Liver (tissue), 9 donors: ENCODE data around the gene ZNF491. TPM values are rescaled to one million over a fixed set of nuclear protein-coding genes. Genes with fewer than 3 reads are reported as not detected.

ENCODE experiments used
- DNase-seq: peaks from one replicate; pipeline ENCODE4 v3.0.0-alpha.2; 2017; ENCODE audit warnings: low spot score
- H3K27ac ChIP-seq, 2 donors: one replicate each; pipeline ENCODE4 v1.7.0; 2013; ENCODE audit warnings: inconsistent platforms in 2 of 2, low read length in 2 of 2, control low read depth in 1 of 2, low read depth in 1 of 2, mild to moderate bottlenecking in 1 of 2
- H3K27me3 ChIP-seq, 4 donors: one replicate each; pipeline versions ENCODE4 v1.6.1 to v1.7.0; 2013; ENCODE audit warnings: low read length in 3 of 4, inconsistent platforms in 1 of 4, mild to moderate bottlenecking in 1 of 4, moderate library complexity in 1 of 4; ENCODE audit not compliant: control insufficient read depth in 4 of 4, insufficient read depth in 4 of 4
- H3K36me3 ChIP-seq, 4 donors: one replicate each; pipeline versions ENCODE4 v1.6.1 to v1.7.0; 2013; ENCODE audit warnings: low read length in 3 of 4, mild to moderate bottlenecking in 3 of 4, low read depth in 1 of 4, moderate library complexity in 1 of 4; ENCODE audit not compliant: control insufficient read depth in 4 of 4, insufficient read depth in 3 of 4
- H3K4me1 ChIP-seq, 4 donors: one replicate each; pipeline versions ENCODE4 v1.6.1 to v1.7.0; 2013; ENCODE audit warnings: low read length in 3 of 4, mild to moderate bottlenecking in 3 of 4, moderate library complexity in 1 of 4; ENCODE audit not compliant: control insufficient read depth in 4 of 4, insufficient read depth in 4 of 4
- H3K4me3 ChIP-seq, 3 donors: one replicate each; pipeline versions ENCODE4 v1.6.1 to v1.7.0; 2013; ENCODE audit warnings: low read length in 3 of 3, control low read depth in 1 of 3, low read depth in 1 of 3, mild to moderate bottlenecking in 1 of 3
- H3K9ac ChIP-seq, 2 donors: one replicate each; pipeline ENCODE4 v1.7.0; 2013; ENCODE audit warnings: low read length in 2 of 2, mild to moderate bottlenecking in 2 of 2, moderate library complexity in 2 of 2, control low read depth in 1 of 2, low read depth in 1 of 2
- H3K9me3 ChIP-seq, 4 donors: one replicate each; pipeline versions ENCODE4 v1.6.1 to v1.7.0; 2013; ENCODE audit warnings: low read length in 3 of 4; ENCODE audit not compliant: control insufficient read depth in 4 of 4
- EGR1 ChIP-seq, 2 donors: IDR thresholded peaks; 2 replicates each; pipeline ENCODE4 v1.6.1; 2016 to 2018; ENCODE audit warnings: antibody characterized with exemption in 2 of 2, low read depth in 2 of 2
- FOXA1 ChIP-seq: IDR thresholded peaks from 2 replicates; pipeline ENCODE4 v1.6.1; 2016; ENCODE audit warnings: antibody characterized with exemption
- FOXA2 ChIP-seq: IDR thresholded peaks from 2 replicates; pipeline ENCODE4 v1.6.1; 2016; ENCODE audit warnings: antibody characterized with exemption
- GABPA ChIP-seq, 2 donors: IDR thresholded peaks in 1 of 2; conservative IDR thresholded peaks in 1 of 2; 2 replicates each; pipeline ENCODE4 v1.6.1; 2016; ENCODE audit warnings: antibody characterized with exemption in 2 of 2, mild to moderate bottlenecking in 1 of 2, moderate library complexity in 1 of 2
- HNF4A ChIP-seq, 2 donors: conservative IDR thresholded peaks; 2 replicates each; pipeline ENCODE4 v1.6.1; 2016; ENCODE audit warnings: antibody characterized with exemption in 2 of 2, mild to moderate bottlenecking in 2 of 2
- HNF4G ChIP-seq: IDR thresholded peaks from 2 replicates; pipeline ENCODE4 v1.6.1; 2016; ENCODE audit warnings: antibody characterized with exemption
- JUND ChIP-seq, 2 donors: IDR thresholded peaks; 2 replicates each; pipeline ENCODE4 v1.6.1; 2016; ENCODE audit warnings: antibody characterized with exemption in 2 of 2
- NR2F2 ChIP-seq: IDR thresholded peaks from 2 replicates; pipeline ENCODE4 v1.6.1; 2016; ENCODE audit warnings: antibody characterized with exemption
- RAD21 ChIP-seq, 2 donors: IDR thresholded peaks; 2 replicates each; pipeline ENCODE4 v1.6.1; 2016; ENCODE audit warnings: antibody characterized with exemption in 2 of 2, mild to moderate bottlenecking in 2 of 2
- RXRA ChIP-seq, 2 donors: IDR thresholded peaks; 2 replicates each; pipeline ENCODE4 v1.6.1; 2017 to 2018; ENCODE audit warnings: antibody characterized with exemption in 2 of 2, mild to moderate bottlenecking in 1 of 2
- SP1 ChIP-seq: IDR thresholded peaks from 2 replicates; pipeline ENCODE4 v1.6.1; 2018; ENCODE audit warnings: antibody characterized with exemption, mild to moderate bottlenecking
- TAF1 ChIP-seq: conservative IDR thresholded peaks from 2 replicates; pipeline ENCODE4 v1.6.1; 2016; ENCODE audit warnings: antibody characterized with exemption, mild to moderate bottlenecking
- YY1 ChIP-seq: IDR thresholded peaks from 2 replicates; pipeline ENCODE4 v1.6.1; 2016; ENCODE audit warnings: antibody characterized with exemption, mild to moderate bottlenecking
- WGBS: extraction: QIAGEN DNeasy Blood & Tissue Kit; methylation state at CpG from one replicate; pipeline ENCODE4 v1.1.7; 2013; 5-methylcytosine and 5-hydroxymethylcytosine counted together
- polyA plus RNA-seq, 2 donors: library from polyadenylated mRNA; stranded (reverse) in 1 of 2; unstranded in 1 of 2; fragments of 200-250 nt in 1 of 2; fragments of >200 nt in 1 of 2; fragmentation: Nextera tagmentation in 1 of 2; extraction: Ambion mirVana in 1 of 2; gene quantifications; one replicate each; pipeline versions ENCODE4 v1.2.1 to v1.2.3, GENCODE V29; 2013 to 2015
- total RNA-seq, 2 donors: library from RNA; depleted of rRNA; stranded (reverse); fragments of >200 nt; gene quantifications; one replicate each; pipeline ENCODE4 v1.2.3, GENCODE V29; 2014
- TF ChIP-seq, protein P1 (sequence below): IDR thresholded peaks from 2 replicates; pipeline ENCODE4 v1.6.1; 2016; ENCODE audit warnings: antibody characterized with exemption
- TF ChIP-seq, protein P2 (sequence below): fragments of 150-350 bp; IDR thresholded peaks from 2 replicates; pipeline ENCODE4 v1.5.1; 2017; ENCODE audit warnings: improper control_type of control experiment, low read depth, low read length; ENCODE audit not compliant: missing input control
- TF ChIP-seq, protein P3 (sequence below): IDR thresholded peaks from 2 replicates; pipeline ENCODE4 v1.6.1; 2016; ENCODE audit warnings: antibody characterized with exemption
- donor health status: healthy.
- donor health status: healthy.
- donor health status: healthy.
- donor health status: healthy.
- donor health status: healthy.

ZNF491 gene
- total and polyA plus RNA-seq, 4 donors: 0.24 to 1.8 (median 0.75) TPM

DNA sequence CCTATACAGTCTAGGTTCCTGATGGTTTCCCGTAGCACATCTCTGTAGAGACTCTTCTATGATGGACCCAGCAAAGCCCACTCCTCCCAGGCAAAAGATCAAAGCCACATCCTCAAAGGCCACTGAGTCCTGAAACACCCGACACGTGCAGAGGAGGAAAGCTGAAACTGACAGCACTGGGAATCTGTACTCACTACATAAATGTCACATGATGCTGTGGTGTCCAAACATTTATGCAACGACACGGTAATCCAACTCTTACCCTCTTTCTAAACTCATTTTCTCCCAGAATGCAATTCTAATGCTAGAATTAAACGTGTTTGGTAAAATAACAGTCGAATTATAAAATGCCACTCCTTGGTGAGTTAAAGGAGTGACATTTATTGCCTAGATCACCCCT lies 38.5 kb upstream of the ZNF491 start:
- Histone ChIP-seq H3K9me3 (peaks cover 10 to 11% (median 11%) of the 10 kb centered on the region in 4 donors), H3K4me3 (no peak overlapping the region), H3K9ac (no peak overlapping the region), H3K36me3 (no peaks in the 10 kb centered on the region), H3K4me1 (no peaks in the 10 kb centered on the region), H3K27me3 (no peaks in the 10 kb centered on the region), H3K27ac (no peak overlapping the region)
- TF ChIP-seq, protein P1, sequence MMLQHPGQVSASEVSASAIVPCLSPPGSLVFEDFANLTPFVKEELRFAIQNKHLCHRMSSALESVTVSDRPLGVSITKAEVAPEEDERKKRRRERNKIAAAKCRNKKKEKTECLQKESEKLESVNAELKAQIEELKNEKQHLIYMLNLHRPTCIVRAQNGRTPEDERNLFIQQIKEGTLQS: no peak
- TF ChIP-seq TAF1 (no peak), JUND (IDR thresholded peaks at IDR 0.05) (no peak), HNF4G (no peak)
- TF ChIP-seq, protein P2, sequence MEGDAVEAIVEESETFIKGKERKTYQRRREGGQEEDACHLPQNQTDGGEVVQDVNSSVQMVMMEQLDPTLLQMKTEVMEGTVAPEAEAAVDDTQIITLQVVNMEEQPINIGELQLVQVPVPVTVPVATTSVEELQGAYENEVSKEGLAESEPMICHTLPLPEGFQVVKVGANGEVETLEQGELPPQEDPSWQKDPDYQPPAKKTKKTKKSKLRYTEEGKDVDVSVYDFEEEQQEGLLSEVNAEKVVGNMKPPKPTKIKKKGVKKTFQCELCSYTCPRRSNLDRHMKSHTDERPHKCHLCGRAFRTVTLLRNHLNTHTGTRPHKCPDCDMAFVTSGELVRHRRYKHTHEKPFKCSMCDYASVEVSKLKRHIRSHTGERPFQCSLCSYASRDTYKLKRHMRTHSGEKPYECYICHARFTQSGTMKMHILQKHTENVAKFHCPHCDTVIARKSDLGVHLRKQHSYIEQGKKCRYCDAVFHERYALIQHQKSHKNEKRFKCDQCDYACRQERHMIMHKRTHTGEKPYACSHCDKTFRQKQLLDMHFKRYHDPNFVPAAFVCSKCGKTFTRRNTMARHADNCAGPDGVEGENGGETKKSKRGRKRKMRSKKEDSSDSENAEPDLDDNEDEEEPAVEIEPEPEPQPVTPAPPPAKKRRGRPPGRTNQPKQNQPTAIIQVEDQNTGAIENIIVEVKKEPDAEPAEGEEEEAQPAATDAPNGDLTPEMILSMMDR: no peak
- WGBS: 70% methylated on average over 7 of the region's 7 CpGs
- no peak for DNase-seq

DNA sequence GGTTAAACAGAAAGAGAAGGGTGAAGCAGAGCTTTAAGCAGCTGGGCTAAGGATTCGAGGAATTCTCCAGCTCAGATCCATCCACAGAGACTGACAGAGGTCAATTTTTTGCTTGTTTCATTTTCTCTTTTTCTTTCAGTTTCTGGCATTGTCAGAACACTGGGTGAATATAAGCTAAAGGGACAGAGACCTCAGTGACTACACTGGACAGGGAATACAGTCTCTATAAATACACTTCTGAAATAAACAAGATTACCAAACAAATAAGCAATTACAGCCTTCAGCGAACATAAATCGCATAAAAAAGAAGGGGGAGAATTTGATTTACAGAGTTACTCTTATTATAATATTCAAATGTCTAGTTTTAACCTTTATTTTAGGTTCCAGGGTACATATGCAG lies 35.2 kb upstream of the ZNF491 start:
- H3K36me3 ChIP-seq: no peaks in the 10 kb centered on the region
- no peaks in the 10 kb centered on the region for H3K27me3 ChIP-seq
- no peak overlapping the region for H3K27ac ChIP-seq
- WGBS: 75% methylated on average over 3 of the region's 3 CpGs
- H3K9me3 ChIP-seq: peaks cover 0 to 4% (median 2%) of the 10 kb centered on the region in 4 donors
- no peak for DNase-seq
- TF ChIP-seq EGR1 (IDR thresholded peaks at IDR 0.05; ENCODE audit: low read depth in 2 of 2) (no peak), NR2F2 (no peak), RXRA (IDR thresholded peaks at IDR 0.05) (no peak), HNF4A (conservative IDR thresholded peaks at IDR 0.05) (no peak), TAF1 (no peak), GABPA (IDR thresholded peaks at IDR 0.05 in 1 of 2, conservative IDR thresholded peaks at IDR 0.05 in 1 of 2) (no peak), SP1 (no peak), FOXA2 (no peak), RAD21 (IDR thresholded peaks at IDR 0.05) (no peak), JUND (IDR thresholded peaks at IDR 0.05) (no peak), HNF4G (no peak), YY1 (no peak), FOXA1 (no peak)
- TF ChIP-seq, protein P2: no peak
- TF ChIP-seq, protein P1: no peak
- TF ChIP-seq, protein P3, sequence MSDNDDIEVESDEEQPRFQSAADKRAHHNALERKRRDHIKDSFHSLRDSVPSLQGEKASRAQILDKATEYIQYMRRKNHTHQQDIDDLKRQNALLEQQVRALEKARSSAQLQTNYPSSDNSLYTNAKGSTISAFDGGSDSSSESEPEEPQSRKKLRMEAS: no peak
- H3K9ac ChIP-seq: no peak overlapping the region
- H3K4me3 ChIP-seq: no peak overlapping the region
- peaks cover 3 to 11% (median 5%) of the 10 kb centered on the region in 4 donors for H3K4me1 ChIP-seq
